ENCODE data around the gene SH3GL3. TPM values are rescaled to one million over a fixed set of nuclear protein-coding genes. Genes with fewer than 3 reads are reported as not detected.
A peak's percentile ranks its signal among the peaks of the same experiment; 100 is the strongest.

The SH3GL3 gene
- total RNA-seq, 1 experiment from 2014 or later: not detected

GRCh38 chr15:83444936-83445335 lies 2.2 kb upstream of the SH3GL3 start:
- no peak overlapping the region for H3K4me3 ChIP-seq
- no peaks in the 10 kb centered on the region for H3K36me3 ChIP-seq
- H3K9me3 ChIP-seq (replicated peaks): no peaks in the 10 kb centered on the region
- H3K27me3 ChIP-seq: no peaks in the 10 kb centered on the region
- no peak overlapping the region for H3K27ac ChIP-seq
- no peak for DNase-seq
- no peaks in the 10 kb centered on the region for H3K4me1 ChIP-seq

DNA sequence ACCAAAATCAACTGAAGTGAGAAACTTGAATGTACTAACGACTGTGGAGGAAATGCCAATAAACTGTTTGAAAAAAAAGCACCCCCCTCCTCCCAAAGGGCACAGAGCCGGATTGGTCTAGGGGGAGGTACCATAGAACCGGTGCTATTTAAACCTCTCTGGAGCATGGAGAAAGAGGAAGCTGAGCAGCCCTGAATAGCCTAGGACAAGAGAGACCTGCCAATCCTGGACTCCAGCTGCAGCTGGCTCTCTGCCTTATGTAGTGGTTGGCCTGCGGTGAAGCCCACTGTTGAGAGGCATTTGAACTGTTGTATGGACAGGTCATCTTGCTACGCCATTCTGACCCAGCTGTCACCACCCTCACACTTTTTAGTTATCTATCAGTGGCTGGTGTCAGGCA lies 1.5 kb upstream of the SH3GL3 start:
- H3K9me3 ChIP-seq (replicated peaks): no peaks in the 10 kb centered on the region

GRCh38 chr15:83446417-83446816 lies 724 bp upstream of the SH3GL3 start:
- Histone ChIP-seq H3K4me1 (no peaks in the 10 kb centered on the region), H3K27me3 (no peaks in the 10 kb centered on the region), H3K4me3 (no peak overlapping the region), H3K9me3 (replicated peaks) (no peaks in the 10 kb centered on the region), H3K36me3 (no peaks in the 10 kb centered on the region), H3K27ac (no peak overlapping the region)
- no peak for DNase-seq

More for the DNA sequence above, 1.5 kb upstream of the SH3GL3 start:
- H3K4me1 ChIP-seq: no peaks in the 10 kb centered on the region
- no peaks in the 10 kb centered on the region for H3K36me3 ChIP-seq
- no peak overlapping the region for H3K27ac ChIP-seq
- no peak overlapping the region for H3K4me3 ChIP-seq
- DNase-seq: peak in 1 of 2 experiments; percentile 3
- no peaks in the 10 kb centered on the region for H3K27me3 ChIP-seq

DNA sequence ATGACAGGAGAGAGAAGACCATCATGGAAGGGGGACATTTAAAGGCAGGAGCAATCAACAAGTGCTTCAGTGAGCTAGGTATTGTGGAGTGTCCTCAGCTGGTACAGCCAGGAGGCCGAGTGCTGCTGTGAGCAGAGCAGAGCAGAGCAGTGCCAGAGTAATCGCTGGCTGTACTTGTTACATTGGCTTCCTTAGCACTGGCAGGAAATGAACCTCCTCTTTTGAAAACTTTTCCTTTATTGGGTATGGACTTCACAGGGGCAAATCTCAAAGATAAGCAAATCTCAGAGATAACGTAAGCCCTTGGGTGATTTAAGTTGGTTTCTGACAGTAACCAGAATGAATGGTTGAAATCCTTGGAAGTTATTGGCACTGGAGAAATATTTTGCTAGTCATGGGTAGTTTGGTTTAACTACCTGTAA lies 2.1 kb downstream of the SH3GL3 start:
- H3K4me1 ChIP-seq: no peaks in the 10 kb centered on the region
- no peak overlapping the region for H3K27ac ChIP-seq
- H3K4me3 ChIP-seq: no peak overlapping the region
- no peaks in the 10 kb centered on the region for H3K36me3 ChIP-seq
- H3K27me3 ChIP-seq: no peaks in the 10 kb centered on the region
- no peak for DNase-seq
- H3K9me3 ChIP-seq (replicated peaks): no peaks in the 10 kb centered on the region

GRCh38 chr15:83449937-83450506 lies 2.9 kb downstream of the SH3GL3 start:
- H3K9me3 ChIP-seq (replicated peaks): no peaks in the 10 kb centered on the region
- no peaks in the 10 kb centered on the region for H3K27me3 ChIP-seq
- H3K4me3 ChIP-seq: no peak overlapping the region
- H3K4me1 ChIP-seq: no peaks in the 10 kb centered on the region
- H3K36me3 ChIP-seq: no peaks in the 10 kb centered on the region
- H3K27ac ChIP-seq: no peak overlapping the region
- no peak for DNase-seq

GRCh38 chr15:83457149-83457548 lies 10.0 kb downstream of the SH3GL3 start:
- H3K36me3 ChIP-seq: no peaks in the 10 kb centered on the region
- H3K27me3 ChIP-seq: no peaks in the 10 kb centered on the region
- no peaks in the 10 kb centered on the region for H3K9me3 ChIP-seq (replicated peaks)
- no peaks in the 10 kb centered on the region for H3K4me1 ChIP-seq
- H3K27ac ChIP-seq: no peak overlapping the region
- DNase-seq: no peak
- H3K4me3 ChIP-seq: no peak overlapping the region

GRCh38 chr15:83458381-83458780 lies 11.2 kb downstream of the SH3GL3 start:
- H3K36me3 ChIP-seq: no peaks in the 10 kb centered on the region
- H3K27me3 ChIP-seq: 0 out of 2 replicates have a peak, but pooled peaks cover 3% of the 10 kb centered on the region
- no peak for DNase-seq
- H3K4me3 ChIP-seq: no peak overlapping the region
- H3K9me3 ChIP-seq (replicated peaks): no peaks in the 10 kb centered on the region
- H3K27ac ChIP-seq: no peak overlapping the region
- H3K4me1 ChIP-seq: no peaks in the 10 kb centered on the region

DNA sequence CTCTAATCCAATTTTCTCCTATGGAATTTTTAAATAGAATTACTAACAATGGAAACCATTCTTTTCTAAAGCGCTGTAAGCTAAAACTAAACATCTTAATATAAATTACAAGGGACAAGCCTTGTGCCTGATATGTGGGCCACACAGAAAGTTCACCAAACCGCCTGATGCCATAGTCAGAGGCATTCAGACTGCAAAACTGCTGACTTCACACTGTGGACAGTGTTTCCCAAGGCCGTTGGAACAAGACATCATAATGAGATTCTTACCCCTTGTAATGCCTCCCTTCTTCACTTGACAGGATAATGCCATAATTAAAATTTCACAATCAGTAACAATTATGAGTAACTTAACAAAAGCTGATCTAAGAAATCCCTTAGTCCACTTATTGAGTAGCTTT lies 14.9 kb downstream of the SH3GL3 start:
- Histone ChIP-seq H3K27me3 (0 out of 2 replicates have a peak, but pooled peaks cover 3% of the 10 kb centered on the region), H3K27ac (no peak overlapping the region), H3K4me1 (no peaks in the 10 kb centered on the region), H3K4me3 (no peak overlapping the region), H3K9me3 (replicated peaks) (no peaks in the 10 kb centered on the region), H3K36me3 (no peaks in the 10 kb centered on the region)
- DNase-seq: no peak

GRCh38 chr15:83462953-83463433 lies 15.9 kb downstream of the SH3GL3 start:
- Histone ChIP-seq H3K9me3 (replicated peaks) (no peaks in the 10 kb centered on the region), H3K4me3 (no peak overlapping the region), H3K36me3 (no peaks in the 10 kb centered on the region), H3K27me3 (0 out of 2 replicates have a peak, but pooled peaks cover 3% of the 10 kb centered on the region), H3K27ac (no peak overlapping the region), H3K4me1 (no peaks in the 10 kb centered on the region)
- DNase-seq: no peak

DNA sequence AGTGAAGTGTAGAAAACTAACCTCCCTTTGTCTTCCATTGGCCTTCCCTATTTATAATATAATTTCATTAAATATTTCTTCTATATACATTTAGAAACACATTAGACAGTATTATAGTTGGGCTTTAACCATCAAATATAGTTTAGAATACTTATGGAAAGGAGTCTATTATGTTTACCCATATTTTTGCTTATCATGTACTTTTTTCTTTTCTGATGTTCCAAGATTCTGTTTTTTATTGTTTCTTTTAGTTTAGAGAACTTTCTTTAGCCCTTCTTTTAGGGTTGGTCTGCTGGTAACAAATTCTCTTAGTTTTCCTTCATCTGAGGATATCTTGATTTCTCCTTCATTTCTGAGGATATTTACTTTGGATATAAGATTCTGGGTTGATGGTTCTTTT lies 23.7 kb downstream of the SH3GL3 start:
- 0 out of 2 replicates have a peak, but pooled peaks cover 3% of the 10 kb centered on the region for H3K9me3 ChIP-seq (replicated peaks)
- no peaks in the 10 kb centered on the region for H3K27me3 ChIP-seq
- no peaks in the 10 kb centered on the region for H3K36me3 ChIP-seq
- no peak for DNase-seq
- H3K4me3 ChIP-seq: no peak overlapping the region
- H3K27ac ChIP-seq: no peak overlapping the region
- no peaks in the 10 kb centered on the region for H3K4me1 ChIP-seq

DNA sequence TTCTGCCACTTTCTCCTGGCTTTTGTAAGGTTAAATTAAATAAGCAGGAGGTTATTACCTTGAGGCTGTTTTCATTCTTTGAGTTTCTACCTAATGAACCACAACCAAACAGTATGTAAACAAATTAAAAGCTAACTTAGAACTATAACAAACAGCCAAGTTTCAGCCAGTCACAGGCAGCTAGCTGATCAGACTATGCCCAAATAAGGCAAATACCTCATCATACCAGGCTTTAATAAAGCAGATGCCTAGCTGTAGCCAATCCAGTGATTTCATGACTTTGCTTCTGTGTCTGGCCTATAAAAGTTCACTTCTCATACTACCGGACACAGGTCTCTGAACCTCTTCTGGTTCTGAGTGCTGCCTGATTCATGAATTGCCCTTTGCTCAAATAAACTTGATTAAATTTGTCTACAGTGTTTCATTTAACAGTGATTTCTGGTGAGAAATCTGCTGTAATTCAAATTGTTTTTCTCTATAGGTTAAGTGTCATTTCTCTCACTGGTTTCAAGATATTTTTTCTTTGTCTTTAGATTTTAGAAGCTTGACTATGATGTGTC lies 24.2 kb downstream of the SH3GL3 start:
- DNase-seq: no peak
- Histone ChIP-seq H3K27ac (no peak overlapping the region), H3K36me3 (no peaks in the 10 kb centered on the region), H3K4me3 (no peak overlapping the region), H3K4me1 (no peaks in the 10 kb centered on the region), H3K9me3 (replicated peaks) (0 out of 2 replicates have a peak, but pooled peaks cover 3% of the 10 kb centered on the region), H3K27me3 (no peaks in the 10 kb centered on the region)

- Histone ChIP-seq H3K4me3 (no peak overlapping the region), H3K9me3 (replicated peaks) (0 out of 2 replicates have a peak, but pooled peaks cover 3% of the 10 kb centered on the region), H3K27ac (no peak overlapping the region), H3K27me3 (no peaks in the 10 kb centered on the region), H3K4me1 (no peaks in the 10 kb centered on the region), H3K36me3 (no peaks in the 10 kb centered on the region)
- no peak for DNase-seq
These were observed 25.0 kb downstream of the SH3GL3 start for GRCh38 chr15:83472151-83472550.

DNA sequence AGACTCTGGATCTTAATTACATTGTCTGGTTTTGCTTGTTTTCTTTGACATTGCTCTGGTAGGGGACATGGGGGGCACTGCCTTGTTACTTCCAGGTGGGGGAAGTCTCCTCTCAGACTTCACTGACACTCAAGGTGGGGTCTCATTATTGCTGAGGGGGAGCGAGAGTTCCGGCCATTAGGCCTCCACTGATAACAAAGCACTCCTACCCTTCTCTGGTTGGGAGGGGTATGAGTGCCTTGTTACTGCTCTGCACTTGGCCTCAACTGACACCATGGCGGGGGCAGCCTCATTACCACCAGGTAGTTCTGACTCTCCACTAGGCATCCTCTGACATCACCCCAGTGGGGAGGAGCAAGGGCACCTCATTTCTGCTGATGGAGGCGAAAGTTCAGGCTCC lies 25.7 kb downstream of the SH3GL3 start:
- Histone ChIP-seq H3K36me3 (no peaks in the 10 kb centered on the region), H3K4me1 (no peaks in the 10 kb centered on the region), H3K9me3 (replicated peaks) (0 out of 2 replicates have a peak, but pooled peaks cover 3% of the 10 kb centered on the region), H3K27me3 (no peaks in the 10 kb centered on the region), H3K4me3 (no peak overlapping the region), H3K27ac (no peak overlapping the region)
- DNase-seq: no peak

DNA sequence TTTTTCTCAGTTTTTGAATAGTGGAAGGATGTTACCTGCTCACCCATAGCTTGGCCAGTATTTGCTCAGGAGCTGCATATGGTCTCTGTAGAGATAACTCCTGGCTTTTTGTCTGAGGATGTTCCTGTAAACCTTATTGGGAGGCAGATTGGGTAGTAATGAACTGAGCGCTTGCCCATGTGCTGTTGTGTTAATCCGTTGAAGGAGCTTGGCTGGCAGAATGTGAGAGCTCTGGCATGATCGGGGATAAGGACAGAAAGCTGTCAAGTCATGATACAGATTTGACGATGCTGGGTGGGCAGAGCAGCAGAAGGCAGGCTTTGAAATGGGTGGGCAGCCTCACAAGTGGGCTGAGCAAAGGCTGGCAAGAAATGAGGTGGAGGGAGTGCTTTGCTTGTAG lies 27.4 kb downstream of the SH3GL3 start:
- no peak overlapping the region for H3K4me3 ChIP-seq
- no peaks in the 10 kb centered on the region for H3K36me3 ChIP-seq
- H3K4me1 ChIP-seq: no peaks in the 10 kb centered on the region
- no peak overlapping the region for H3K27ac ChIP-seq
- no peaks in the 10 kb centered on the region for H3K27me3 ChIP-seq
- DNase-seq: no peak
- 0 out of 2 replicates have a peak, but pooled peaks cover 3% of the 10 kb centered on the region for H3K9me3 ChIP-seq (replicated peaks)

DNA sequence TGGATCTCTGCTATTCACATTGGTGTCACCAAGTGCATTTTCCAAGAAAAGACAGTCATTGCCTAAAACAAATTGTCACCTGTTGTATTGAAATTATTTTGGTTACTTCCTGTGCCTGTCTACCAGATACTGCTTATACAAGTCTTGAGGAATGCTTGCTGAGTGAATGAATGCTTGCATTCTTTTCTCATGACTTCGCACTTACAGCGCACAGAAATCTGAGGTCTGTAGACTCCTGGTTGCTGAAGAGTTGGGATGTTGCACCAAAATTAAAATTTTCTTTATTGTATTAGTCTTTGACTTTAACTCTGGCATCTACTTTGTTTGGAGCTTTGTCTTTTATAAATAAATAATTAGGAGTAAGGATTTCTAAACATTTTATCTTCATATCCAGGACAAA lies 28.4 kb downstream of the SH3GL3 start:
- no peaks in the 10 kb centered on the region for H3K27me3 ChIP-seq
- 0 out of 2 replicates have a peak, but pooled peaks cover 3% of the 10 kb centered on the region for H3K9me3 ChIP-seq (replicated peaks)
- peak; percentile 5 to 9 for DNase-seq
- H3K27ac ChIP-seq: no peak overlapping the region
- H3K4me3 ChIP-seq: no peak overlapping the region
- H3K36me3 ChIP-seq: no peaks in the 10 kb centered on the region
- H3K4me1 ChIP-seq: no peaks in the 10 kb centered on the region

DNA sequence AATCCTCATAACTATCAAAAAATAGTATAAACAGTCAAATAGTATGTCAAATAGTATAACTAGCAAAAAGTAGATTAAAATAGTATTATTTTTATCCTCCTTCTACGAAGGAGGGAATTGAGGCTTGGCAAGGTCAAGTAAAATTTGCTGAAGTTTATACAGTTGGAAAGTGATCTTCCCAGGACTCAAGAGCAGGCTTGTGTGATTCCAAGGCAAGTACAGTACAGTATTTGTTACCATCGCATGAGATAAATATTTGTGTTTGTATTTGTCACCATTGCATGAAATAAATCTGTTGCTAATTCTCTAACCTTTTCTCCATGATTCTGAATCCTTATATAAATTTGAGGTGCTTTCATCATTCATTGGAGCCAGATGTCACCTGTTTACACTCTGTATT lies 28.9 kb downstream of the SH3GL3 start:
- Histone ChIP-seq H3K4me3 (no peak overlapping the region), H3K27me3 (no peaks in the 10 kb centered on the region), H3K27ac (no peak overlapping the region), H3K9me3 (replicated peaks) (0 out of 2 replicates have a peak, but pooled peaks cover 3% of the 10 kb centered on the region), H3K36me3 (no peaks in the 10 kb centered on the region), H3K4me1 (no peaks in the 10 kb centered on the region)
- no peak for DNase-seq

Data from SJCRH30 (cell line).